ENCODE data around the gene SH3RF3.

GRCh38 chr2:109503191-109503590, 374.2 kb downstream of the SH3RF3 start:
- TF ChIP-seq ZNF343 (CRISPR knock-in tag; IDR thresholded peaks at IDR 0.05) (no peak), PRPF4 (IDR thresholded peaks at IDR 0.05; ENCODE audit: low read depth, low read length, poor library complexity, severe bottlenecking) (no peak), JUND (CRISPR knock-in tag; IDR thresholded peaks at IDR 0.05) (no peak), BCLAF1 (IDR thresholded peaks at IDR 0.05) (no peak), ZNF777 (CRISPR knock-in tag; IDR thresholded peaks at IDR 0.05) (no peak), POLR2A (IDR thresholded peaks at IDR 0.05; ENCODE audit: insufficient read depth in 1 of 2, low read depth in 2 of 2, low read length in 2 of 2) (no peak), HMG20B (CRISPR knock-in tag; conservative IDR thresholded peaks at IDR 0.05) (no peak), LRRFIP1 (CRISPR knock-in tag; conservative IDR thresholded peaks at IDR 0.05) (no peak), ARNTL (CRISPR knock-in tag; IDR thresholded peaks at IDR 0.05) (no peak)
- TF ChIP-seq, protein P1, sequence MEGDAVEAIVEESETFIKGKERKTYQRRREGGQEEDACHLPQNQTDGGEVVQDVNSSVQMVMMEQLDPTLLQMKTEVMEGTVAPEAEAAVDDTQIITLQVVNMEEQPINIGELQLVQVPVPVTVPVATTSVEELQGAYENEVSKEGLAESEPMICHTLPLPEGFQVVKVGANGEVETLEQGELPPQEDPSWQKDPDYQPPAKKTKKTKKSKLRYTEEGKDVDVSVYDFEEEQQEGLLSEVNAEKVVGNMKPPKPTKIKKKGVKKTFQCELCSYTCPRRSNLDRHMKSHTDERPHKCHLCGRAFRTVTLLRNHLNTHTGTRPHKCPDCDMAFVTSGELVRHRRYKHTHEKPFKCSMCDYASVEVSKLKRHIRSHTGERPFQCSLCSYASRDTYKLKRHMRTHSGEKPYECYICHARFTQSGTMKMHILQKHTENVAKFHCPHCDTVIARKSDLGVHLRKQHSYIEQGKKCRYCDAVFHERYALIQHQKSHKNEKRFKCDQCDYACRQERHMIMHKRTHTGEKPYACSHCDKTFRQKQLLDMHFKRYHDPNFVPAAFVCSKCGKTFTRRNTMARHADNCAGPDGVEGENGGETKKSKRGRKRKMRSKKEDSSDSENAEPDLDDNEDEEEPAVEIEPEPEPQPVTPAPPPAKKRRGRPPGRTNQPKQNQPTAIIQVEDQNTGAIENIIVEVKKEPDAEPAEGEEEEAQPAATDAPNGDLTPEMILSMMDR (CRISPR knock-in tag; IDR thresholded peaks at IDR 0.05), result no peak
- TF ChIP-seq, protein P2, sequence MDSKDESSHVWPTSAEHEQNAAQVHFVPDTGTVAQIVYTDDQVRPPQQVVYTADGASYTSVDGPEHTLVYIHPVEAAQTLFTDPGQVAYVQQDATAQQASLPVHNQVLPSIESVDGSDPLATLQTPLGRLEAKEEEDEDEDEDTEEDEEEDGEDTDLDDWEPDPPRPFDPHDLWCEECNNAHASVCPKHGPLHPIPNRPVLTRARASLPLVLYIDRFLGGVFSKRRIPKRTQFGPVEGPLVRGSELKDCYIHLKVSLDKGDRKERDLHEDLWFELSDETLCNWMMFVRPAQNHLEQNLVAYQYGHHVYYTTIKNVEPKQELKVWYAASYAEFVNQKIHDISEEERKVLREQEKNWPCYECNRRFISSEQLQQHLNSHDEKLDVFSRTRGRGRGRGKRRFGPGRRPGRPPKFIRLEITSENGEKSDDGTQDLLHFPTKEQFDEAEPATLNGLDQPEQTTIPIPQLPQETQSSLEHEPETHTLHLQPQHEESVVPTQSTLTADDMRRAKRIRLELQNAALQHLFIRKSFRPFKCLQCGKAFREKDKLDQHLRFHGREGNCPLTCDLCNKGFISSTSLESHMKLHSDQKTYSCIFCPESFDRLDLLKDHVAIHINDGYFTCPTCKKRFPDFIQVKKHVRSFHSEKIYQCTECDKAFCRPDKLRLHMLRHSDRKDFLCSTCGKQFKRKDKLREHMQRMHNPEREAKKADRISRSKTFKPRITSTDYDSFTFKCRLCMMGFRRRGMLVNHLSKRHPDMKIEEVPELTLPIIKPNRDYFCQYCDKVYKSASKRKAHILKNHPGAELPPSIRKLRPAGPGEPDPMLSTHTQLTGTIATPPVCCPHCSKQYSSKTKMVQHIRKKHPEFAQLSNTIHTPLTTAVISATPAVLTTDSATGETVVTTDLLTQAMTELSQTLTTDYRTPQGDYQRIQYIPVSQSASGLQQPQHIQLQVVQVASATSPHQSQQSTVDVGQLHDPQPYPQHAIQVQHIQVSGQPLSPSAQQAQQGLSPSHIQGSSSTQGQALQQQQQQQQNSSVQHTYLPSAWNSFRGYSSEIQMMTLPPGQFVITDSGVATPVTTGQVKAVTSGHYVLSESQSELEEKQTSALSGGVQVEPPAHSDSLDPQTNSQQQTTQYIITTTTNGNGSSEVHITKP (CRISPR knock-in tag; IDR thresholded peaks at IDR 0.05; ENCODE audit: low read depth), result no peak
- TF ChIP-seq, protein P3, sequence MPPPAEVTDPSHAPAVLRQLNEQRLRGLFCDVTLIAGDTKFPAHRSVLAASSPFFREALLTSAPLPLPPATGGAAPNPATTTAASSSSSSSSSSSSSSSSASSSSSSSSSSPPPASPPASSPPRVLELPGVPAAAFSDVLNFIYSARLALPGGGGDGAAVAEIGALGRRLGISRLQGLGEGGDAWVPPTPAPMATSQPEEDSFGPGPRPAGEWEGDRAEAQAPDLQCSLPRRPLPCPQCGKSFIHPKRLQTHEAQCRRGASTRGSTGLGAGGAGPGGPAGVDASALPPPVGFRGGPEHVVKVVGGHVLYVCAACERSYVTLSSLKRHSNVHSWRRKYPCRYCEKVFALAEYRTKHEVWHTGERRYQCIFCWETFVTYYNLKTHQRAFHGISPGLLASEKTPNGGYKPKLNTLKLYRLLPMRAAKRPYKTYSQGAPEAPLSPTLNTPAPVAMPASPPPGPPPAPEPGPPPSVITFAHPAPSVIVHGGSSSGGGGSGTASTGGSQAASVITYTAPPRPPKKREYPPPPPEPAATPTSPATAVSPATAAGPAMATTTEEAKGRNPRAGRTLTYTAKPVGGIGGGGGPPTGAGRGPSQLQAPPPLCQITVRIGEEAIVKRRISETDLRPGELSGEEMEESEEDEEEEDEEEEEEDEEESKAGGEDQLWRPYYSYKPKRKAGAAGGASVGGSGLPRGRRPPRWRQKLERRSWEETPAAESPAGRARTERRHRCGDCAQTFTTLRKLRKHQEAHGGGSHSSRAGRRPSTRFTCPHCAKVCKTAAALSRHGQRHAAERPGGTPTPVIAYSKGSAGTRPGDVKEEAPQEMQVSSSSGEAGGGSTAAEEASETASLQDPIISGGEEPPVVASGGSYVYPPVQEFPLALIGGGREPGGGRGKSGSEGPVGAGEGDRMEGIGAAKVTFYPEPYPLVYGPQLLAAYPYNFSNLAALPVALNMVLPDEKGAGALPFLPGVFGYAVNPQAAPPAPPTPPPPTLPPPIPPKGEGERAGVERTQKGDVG (CRISPR knock-in tag; IDR thresholded peaks at IDR 0.05; ENCODE audit: borderline replicate concordance), result no peak
